HUES48 (cell line): Measurements from ENCODE around the gene TXNL1.
A peak's percentile ranks its signal among the peaks of the same experiment; 100 is the strongest.

ENCODE experiments used
- H3K27ac ChIP-seq: one replicate; pipeline ENCODE4 v1.7.0; 2013; ENCODE audit warnings: low read depth, low read length, inconsistent platforms
- H3K27me3 ChIP-seq: 2 replicates; pipeline ENCODE4 v1.6.1; 2013; ENCODE audit warnings: mild to moderate bottlenecking, low read length; ENCODE audit not compliant: control insufficient read depth, insufficient read depth
- H3K36me3 ChIP-seq: 2 replicates; pipeline ENCODE4 v1.6.1; 2013; ENCODE audit warnings: low read length; ENCODE audit not compliant: control insufficient read depth, insufficient read depth
- H3K4me1 ChIP-seq: 2 replicates; pipeline ENCODE4 v1.6.1; 2013; ENCODE audit warnings: mild to moderate bottlenecking, low read length; ENCODE audit not compliant: control insufficient read depth, insufficient read depth
- H3K4me3 ChIP-seq: 2 replicates; pipeline ENCODE4 v1.5.1; 2013; ENCODE audit warnings: mild to moderate bottlenecking, low read depth, low read length
- H3K9ac ChIP-seq: 2 replicates; pipeline ENCODE4 v1.6.1; 2013; ENCODE audit warnings: mild to moderate bottlenecking, low read depth, low read length, moderate library complexity
- H3K9me3 ChIP-seq: 2 replicates; pipeline ENCODE4 v1.6.1; 2013; ENCODE audit warnings: low read length; ENCODE audit not compliant: control insufficient read depth, insufficient read depth

Gene TXNL1

GRCh38 chr18:56638232-56639103 is at the start of gene TXNL1:
Gene TXNL1 (minus strand): TSS chr18:56638592. CDS start chr18:56638440, 152 bp downstream.
- Histone ChIP-seq H3K9me3 (no peaks in the 10 kb centered on the region), H3K9ac (peak within 1 kb of the TSS; percentile 97), H3K27ac (peak within 1 kb of the TSS; percentile 95), H3K36me3 (peaks cover 9% of the 10 kb centered on the region), H3K4me3 (peak within 1 kb of the TSS; percentile 89), H3K27me3 (no peaks in the 10 kb centered on the region), H3K4me1 (peaks cover 10% of the 10 kb centered on the region)

- Histone ChIP-seq H3K27me3 (no peaks in the 10 kb centered on the region), H3K4me1 (no peaks in the 10 kb centered on the region), H3K9ac (no peak overlapping the region), H3K27ac (no peak overlapping the region), H3K9me3 (no peaks in the 10 kb centered on the region), H3K36me3 (peaks cover 10% of the 10 kb centered on the region; the same call in 1 of the 2 replicates), H3K4me3 (no peak overlapping the region)
Observed at GRCh38 chr18:56684277-56684676, 45.9 kb upstream of the TXNL1 start.

- Histone ChIP-seq H3K36me3 (no peaks in the 10 kb centered on the region), H3K9ac (no peak overlapping the region), H3K9me3 (no peaks in the 10 kb centered on the region), H3K4me1 (no peaks in the 10 kb centered on the region), H3K27ac (no peak overlapping the region), H3K4me3 (no peak overlapping the region), H3K27me3 (no peaks in the 10 kb centered on the region)
Observed at GRCh38 chr18:56678836-56679565, 40.6 kb upstream of the TXNL1 start.

GRCh38 chr18:56676639-56677038 is 38.2 kb upstream of the TXNL1 start:
- H3K9me3 ChIP-seq, result no peaks in the 10 kb centered on the region
- no peaks in the 10 kb centered on the region for H3K27me3 ChIP-seq
- no peak overlapping the region for H3K4me3 ChIP-seq
- no peaks in the 10 kb centered on the region for H3K36me3 ChIP-seq
- no peak overlapping the region for H3K27ac ChIP-seq
- no peak overlapping the region for H3K9ac ChIP-seq
- H3K4me1 ChIP-seq, result no peaks in the 10 kb centered on the region

GRCh38 chr18:56672981-56673380 is 34.6 kb upstream of the TXNL1 start:
- H3K36me3 ChIP-seq, result no peaks in the 10 kb centered on the region
- H3K27ac ChIP-seq, result no peak overlapping the region
- H3K4me1 ChIP-seq, result no peaks in the 10 kb centered on the region; the same call in 1 of the 2 replicates
- no peak overlapping the region for H3K4me3 ChIP-seq
- no peaks in the 10 kb centered on the region for H3K27me3 ChIP-seq
- H3K9me3 ChIP-seq, result no peaks in the 10 kb centered on the region
- H3K9ac ChIP-seq, result no peak overlapping the region

GRCh38 chr18:56672391-56672790 is 34.0 kb upstream of the TXNL1 start:
- no peak overlapping the region for H3K4me3 ChIP-seq
- no peak overlapping the region for H3K9ac ChIP-seq
- no peaks in the 10 kb centered on the region for H3K27me3 ChIP-seq
- no peaks in the 10 kb centered on the region for H3K9me3 ChIP-seq
- H3K4me1 ChIP-seq, result no peaks in the 10 kb centered on the region; the same call in 1 of the 2 replicates
- no peak overlapping the region for H3K27ac ChIP-seq
- H3K36me3 ChIP-seq, result no peaks in the 10 kb centered on the region

GRCh38 chr18:56662902-56663301 is 24.5 kb upstream of the TXNL1 start:
- no peak overlapping the region for H3K9ac ChIP-seq
- peaks cover 15% of the 10 kb centered on the region; the same call in 1 of the 2 replicates for H3K4me1 ChIP-seq
- H3K27ac ChIP-seq, result no peak overlapping the region
- H3K9me3 ChIP-seq, result no peaks in the 10 kb centered on the region
- no peaks in the 10 kb centered on the region for H3K27me3 ChIP-seq
- H3K36me3 ChIP-seq, result no peaks in the 10 kb centered on the region
- H3K4me3 ChIP-seq, result no peak overlapping the region

- Histone ChIP-seq H3K9me3 (no peaks in the 10 kb centered on the region), H3K36me3 (no peaks in the 10 kb centered on the region), H3K27me3 (no peaks in the 10 kb centered on the region), H3K9ac (no peak overlapping the region), H3K4me1 (peaks cover 15% of the 10 kb centered on the region; the same call in 1 of the 2 replicates), H3K4me3 (no peak overlapping the region), H3K27ac (no peak overlapping the region)
Observed at GRCh38 chr18:56662502-56662901, 24.1 kb upstream of the TXNL1 start.

- Histone ChIP-seq H3K4me3 (no peak overlapping the region), H3K4me1 (peaks cover 15% of the 10 kb centered on the region; the same call in 1 of the 2 replicates), H3K27ac (no peak overlapping the region), H3K36me3 (no peaks in the 10 kb centered on the region), H3K9me3 (no peaks in the 10 kb centered on the region), H3K9ac (no peak overlapping the region), H3K27me3 (no peaks in the 10 kb centered on the region)
Observed at GRCh38 chr18:56662063-56662408, 23.6 kb upstream of the TXNL1 start.

- Histone ChIP-seq H3K4me1 (peaks cover 15% of the 10 kb centered on the region; the same call in 1 of the 2 replicates), H3K9ac (no peak overlapping the region), H3K27me3 (no peaks in the 10 kb centered on the region), H3K9me3 (no peaks in the 10 kb centered on the region), H3K36me3 (no peaks in the 10 kb centered on the region), H3K4me3 (no peak overlapping the region), H3K27ac (no peak overlapping the region)
Observed at GRCh38 chr18:56661360-56662062, 23.1 kb upstream of the TXNL1 start.
